ENCODE measurements around the gene PDZD2. TPM values are rescaled to one million over a fixed set of nuclear protein-coding genes. Genes with fewer than 3 reads are reported as not detected.

Gene PDZD2
- polyA plus RNA-seq, 3 donors = 2.5 to 38.9 (median 12.0) TPM

GRCh38 chr5:31863991-31864411, 225.1 kb downstream of the PDZD2 start:
- H3K27ac ChIP-seq (ENCODE audit: low read depth, low read length) = no peak overlapping the region
- 39 to 57% (median 56%) methylated on average over 4 of the region's 4 CpGs for WGBS, 3 donors

- H3K27ac ChIP-seq (ENCODE audit: low read depth, low read length) = no peak overlapping the region
- 51 to 68% (median 54%) methylated on average over 10 of the region's 10 CpGs for WGBS, 3 donors
Observed at GRCh38 chr5:31866166-31866565, 227.2 kb downstream of the PDZD2 start.

- 74 to 77% (median 76%) methylated on average over 4 of the region's 4 CpGs for WGBS, 3 donors
- no peak overlapping the region for H3K27ac ChIP-seq (ENCODE audit: low read depth, low read length)
Observed at GRCh38 chr5:31867219-31867618, 228.3 kb downstream of the PDZD2 start.

GRCh38 chr5:31880449-31880848, 241.5 kb downstream of the PDZD2 start:
- 60 to 80% (median 66%) methylated on average over 2 to 3 of the region's 3 CpGs for WGBS, 3 donors

GRCh38 chr5:31884896-31885295, 246.0 kb downstream of the PDZD2 start:
- H3K27ac ChIP-seq (ENCODE audit: low read depth, low read length) = no peak overlapping the region
- WGBS, 3 donors = 51 to 68% (median 63%) methylated on average over 5 of the region's 5 CpGs

More at GRCh38 chr5:31880449-31880848, 241.5 kb downstream of the PDZD2 start:
- H3K27ac ChIP-seq (ENCODE audit: low read depth, low read length) = no peak overlapping the region

GRCh38 chr5:31886206-31886605, 247.3 kb downstream of the PDZD2 start:
- whole genome bisulfite sequencing, 3 donors = 26 to 67% (median 37%) methylated on average over 4 of the region's 4 CpGs
- no peak overlapping the region for H3K27ac ChIP-seq (ENCODE audit: low read depth, low read length)

GRCh38 chr5:31887556-31887955, 248.6 kb downstream of the PDZD2 start:
- no peak overlapping the region for H3K27ac ChIP-seq (ENCODE audit: low read depth, low read length)
- WGBS, 3 donors = 80 to 91% (median 88%) methylated on average over 7 of the region's 7 CpGs

- 70 to 83% (median 76%) methylated on average over 3 of the region's 3 CpGs for WGBS, 3 donors
- no peak overlapping the region for H3K27ac ChIP-seq (ENCODE audit: low read depth, low read length)
Observed at GRCh38 chr5:31888564-31888963, 249.6 kb downstream of the PDZD2 start.

- WGBS, 3 donors = 23 to 67% (median 61%) methylated on average over 8 of the region's 8 CpGs
- H3K27ac ChIP-seq (ENCODE audit: low read depth, low read length) = no peak overlapping the region
Observed at GRCh38 chr5:31889001-31889561, 250.2 kb downstream of the PDZD2 start.

- WGBS, 3 donors = 65 to 79% (median 78%) methylated on average over 7 of the region's 7 CpGs
Observed at GRCh38 chr5:31890046-31890445, 251.1 kb downstream of the PDZD2 start.

GRCh38 chr5:31894141-31894540, 255.2 kb downstream of the PDZD2 start:
- WGBS, 3 donors = 74 to 89% (median 83%) methylated on average over 6 of the region's 6 CpGs
- no peak overlapping the region for H3K27ac ChIP-seq (ENCODE audit: low read depth, low read length)

More at GRCh38 chr5:31890046-31890445, 251.1 kb downstream of the PDZD2 start:
- H3K27ac ChIP-seq (ENCODE audit: low read depth, low read length) = no peak overlapping the region

- 58 to 85% (median 84%) methylated on average over 2 of the region's 2 CpGs for WGBS, 3 donors
Observed at GRCh38 chr5:31895199-31895820, 256.4 kb downstream of the PDZD2 start.

GRCh38 chr5:31898036-31898632, 259.2 kb downstream of the PDZD2 start:
- WGBS, 3 donors = 69 to 81% (median 72%) methylated on average over 6 of the region's 6 CpGs

More at GRCh38 chr5:31895199-31895820, 256.4 kb downstream of the PDZD2 start:
- no peak overlapping the region for H3K27ac ChIP-seq (ENCODE audit: low read depth, low read length)

GRCh38 chr5:31900296-31900865, 261.4 kb downstream of the PDZD2 start:
- 76 to 80% (median 77%) methylated on average over 5 of the region's 5 CpGs for WGBS, 3 donors
- no peak overlapping the region for H3K27ac ChIP-seq (ENCODE audit: low read depth, low read length)

More at GRCh38 chr5:31898036-31898632, 259.2 kb downstream of the PDZD2 start:
- no peak overlapping the region for H3K27ac ChIP-seq (ENCODE audit: low read depth, low read length)

- 74 to 78% (median 77%) methylated on average over 8 of the region's 8 CpGs for WGBS, 3 donors
- H3K27ac ChIP-seq (ENCODE audit: low read depth, low read length) = no peak overlapping the region
Observed at GRCh38 chr5:31901807-31902530, 263.0 kb downstream of the PDZD2 start.

GRCh38 chr5:31908396-31908795, 269.5 kb downstream of the PDZD2 start:
- WGBS, 3 donors = 91 to 97% (median 94%) methylated on average over 14 of the region's 14 CpGs
- no peak overlapping the region for H3K27ac ChIP-seq (ENCODE audit: low read depth, low read length)

GRCh38 chr5:31909073-31909472, 270.1 kb downstream of the PDZD2 start:
- H3K27ac ChIP-seq (ENCODE audit: low read depth, low read length) = no peak overlapping the region
- WGBS, 3 donors = 75 to 93% (median 90%) methylated on average over 3 of the region's 3 CpGs

- no peak overlapping the region for H3K27ac ChIP-seq (ENCODE audit: low read depth, low read length)
- WGBS, 3 donors = 77 to 88% (median 86%) methylated on average over 15 of the region's 15 CpGs
Observed at GRCh38 chr5:31911291-31912265, 272.6 kb downstream of the PDZD2 start.
